Right lobe of liver (tissue), 4 donors: ENCODE results near the gene NAPG.
"Not testable (repeated sequence)": the region's sequence is repeated elsewhere in the genome, so short reads cannot be mapped to it uniquely, and the experiment has no call there.

Experiments
- POLR2A ChIP-seq: fragments of 450-650 bp; IDR thresholded peaks from one replicate; pipeline ENCODE4 v1.6.1; 2017; ENCODE audit warnings: antibody characterized with exemption, mild to moderate bottlenecking
- TF ChIP-seq, protein P1 (sequence below), 4 donors: fragments of 200-600 bp in 3 of 4; fragments of 450-650 bp in 1 of 4; IDR thresholded peaks; one replicate each; pipeline versions ENCODE4 v1.5.1 to v1.8.0; 2016 to 2022; ENCODE audit warnings: antibody characterized with exemption in 4 of 4, mild to moderate bottlenecking in 2 of 4
- donor health status: DM: no; HTN: no; CAD: no.
- donor health status: DM: no; HTN: no; CAD: no.
- donor health status: DM: no; HTN: yes; CAD: no.

DNA sequence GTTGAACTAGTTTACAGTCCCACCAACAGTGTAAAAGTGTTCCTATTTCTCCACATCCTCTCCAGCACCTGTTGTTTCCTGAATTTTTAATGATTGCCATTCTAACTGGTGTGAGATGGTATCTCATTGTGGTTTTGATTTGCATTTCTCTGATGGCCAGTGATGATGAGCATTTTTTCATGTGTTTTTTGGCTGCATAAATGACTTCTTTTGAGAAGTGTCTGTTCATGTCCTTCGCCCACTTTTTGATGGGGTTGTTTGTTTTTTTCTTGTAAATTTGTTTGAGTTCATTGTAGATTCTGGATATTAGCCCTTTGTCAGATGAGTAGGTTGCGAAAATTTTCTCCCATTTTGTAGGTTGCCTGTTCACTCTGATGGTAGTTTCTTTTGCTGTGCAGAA is 47.4 kb downstream of the NAPG start:
- not testable (repeated sequence) for TF ChIP-seq POLR2A
- TF ChIP-seq, protein P1, sequence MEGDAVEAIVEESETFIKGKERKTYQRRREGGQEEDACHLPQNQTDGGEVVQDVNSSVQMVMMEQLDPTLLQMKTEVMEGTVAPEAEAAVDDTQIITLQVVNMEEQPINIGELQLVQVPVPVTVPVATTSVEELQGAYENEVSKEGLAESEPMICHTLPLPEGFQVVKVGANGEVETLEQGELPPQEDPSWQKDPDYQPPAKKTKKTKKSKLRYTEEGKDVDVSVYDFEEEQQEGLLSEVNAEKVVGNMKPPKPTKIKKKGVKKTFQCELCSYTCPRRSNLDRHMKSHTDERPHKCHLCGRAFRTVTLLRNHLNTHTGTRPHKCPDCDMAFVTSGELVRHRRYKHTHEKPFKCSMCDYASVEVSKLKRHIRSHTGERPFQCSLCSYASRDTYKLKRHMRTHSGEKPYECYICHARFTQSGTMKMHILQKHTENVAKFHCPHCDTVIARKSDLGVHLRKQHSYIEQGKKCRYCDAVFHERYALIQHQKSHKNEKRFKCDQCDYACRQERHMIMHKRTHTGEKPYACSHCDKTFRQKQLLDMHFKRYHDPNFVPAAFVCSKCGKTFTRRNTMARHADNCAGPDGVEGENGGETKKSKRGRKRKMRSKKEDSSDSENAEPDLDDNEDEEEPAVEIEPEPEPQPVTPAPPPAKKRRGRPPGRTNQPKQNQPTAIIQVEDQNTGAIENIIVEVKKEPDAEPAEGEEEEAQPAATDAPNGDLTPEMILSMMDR (IDR thresholded peaks at IDR 0.05): not testable (repeated sequence)
